ENCODE data around the gene XRCC3.

GRCh38 chr14:103716091-103716801, 995 bp upstream of the XRCC3 start:
- TF ChIP-seq ZNF592 (IDR thresholded peaks at IDR 0.05) (no peak), POLR2A (IDR thresholded peaks at IDR 0.05; ENCODE audit: low read depth, low read length) (no peak), SMARCA5 (IDR thresholded peaks at IDR 0.05) (no peak), CBFB (IDR thresholded peaks at IDR 0.05; ENCODE audit: low read depth) (no peak), ZNF24 (IDR thresholded peaks at IDR 0.05) (no peak), CTCF (IDR thresholded peaks at IDR 0.05 in 2 of 3, conservative IDR thresholded peaks at IDR 0.05 in 1 of 3; ENCODE audit: control insufficient read depth in 2 of 3, extremely low read depth in 1 of 3, insufficient read depth in 1 of 3, low read depth in 3 of 3, low read length in 3 of 3) (no peak), PAX5 (IDR thresholded peaks at IDR 0.05; ENCODE audit: borderline replicate concordance, low read depth, low read length) (no peak), BRCA1 (IDR thresholded peaks at IDR 0.05; ENCODE audit: low read depth, low read length) (no peak), POLR2AphosphoS5 (IDR thresholded peaks at IDR 0.05; ENCODE audit: low read length) (no peak), ZZZ3 (IDR thresholded peaks at IDR 0.05; ENCODE audit: control insufficient read depth, insufficient read length, low read depth) (no peak), EP300 (IDR thresholded peaks at IDR 0.05; ENCODE audit: borderline replicate concordance in 1 of 2, control insufficient read depth in 1 of 2, low read depth in 2 of 2, low read length in 2 of 2) (no peak)
